Measurements from ENCODE around the gene ACHE.

DNA sequence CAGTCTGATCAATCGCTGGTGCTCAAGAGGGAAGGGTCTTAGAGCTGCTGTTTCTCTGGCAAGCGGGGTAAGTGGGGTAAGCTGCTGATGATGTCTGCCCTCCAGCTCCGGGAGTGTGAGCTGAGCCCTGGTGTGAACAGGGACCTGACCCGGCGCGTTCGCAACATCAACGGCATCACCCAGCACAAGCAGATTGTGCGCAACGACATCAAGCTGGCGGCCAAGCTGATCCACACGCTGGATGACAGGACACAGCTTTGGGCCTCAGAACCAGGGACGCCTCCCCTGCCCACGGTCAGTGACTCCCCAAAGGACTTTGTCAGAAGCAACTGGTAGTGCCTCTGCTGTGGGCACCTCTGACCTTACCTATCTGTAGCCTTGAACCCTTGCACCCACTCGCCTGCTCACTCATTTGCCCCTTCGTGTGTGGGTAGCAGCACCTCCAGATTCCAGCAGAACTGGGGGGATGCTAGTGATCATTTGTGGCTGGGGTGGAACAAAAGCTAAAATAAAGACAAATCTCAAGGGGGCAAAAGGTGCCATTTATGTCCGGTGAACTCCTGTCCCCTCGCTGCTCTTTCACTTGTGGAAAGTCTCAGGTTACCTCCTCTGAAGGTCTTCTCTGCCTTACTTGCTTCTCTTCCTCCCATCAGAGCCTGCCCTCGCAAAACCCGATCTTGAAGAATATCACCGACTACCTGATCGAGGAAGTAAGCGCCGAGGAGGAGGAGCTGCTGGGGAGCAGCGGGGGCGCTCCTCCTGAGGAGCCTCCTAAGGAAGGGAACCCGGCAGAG is 9.3 kb downstream of the ACHE start:
- TF ChIP-seq, protein P1, sequence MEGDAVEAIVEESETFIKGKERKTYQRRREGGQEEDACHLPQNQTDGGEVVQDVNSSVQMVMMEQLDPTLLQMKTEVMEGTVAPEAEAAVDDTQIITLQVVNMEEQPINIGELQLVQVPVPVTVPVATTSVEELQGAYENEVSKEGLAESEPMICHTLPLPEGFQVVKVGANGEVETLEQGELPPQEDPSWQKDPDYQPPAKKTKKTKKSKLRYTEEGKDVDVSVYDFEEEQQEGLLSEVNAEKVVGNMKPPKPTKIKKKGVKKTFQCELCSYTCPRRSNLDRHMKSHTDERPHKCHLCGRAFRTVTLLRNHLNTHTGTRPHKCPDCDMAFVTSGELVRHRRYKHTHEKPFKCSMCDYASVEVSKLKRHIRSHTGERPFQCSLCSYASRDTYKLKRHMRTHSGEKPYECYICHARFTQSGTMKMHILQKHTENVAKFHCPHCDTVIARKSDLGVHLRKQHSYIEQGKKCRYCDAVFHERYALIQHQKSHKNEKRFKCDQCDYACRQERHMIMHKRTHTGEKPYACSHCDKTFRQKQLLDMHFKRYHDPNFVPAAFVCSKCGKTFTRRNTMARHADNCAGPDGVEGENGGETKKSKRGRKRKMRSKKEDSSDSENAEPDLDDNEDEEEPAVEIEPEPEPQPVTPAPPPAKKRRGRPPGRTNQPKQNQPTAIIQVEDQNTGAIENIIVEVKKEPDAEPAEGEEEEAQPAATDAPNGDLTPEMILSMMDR (IDR thresholded peaks at IDR 0.05) = no peak
- no peak for TF ChIP-seq POLR2A (IDR thresholded peaks at IDR 0.05)
